Hair follicular keratinocyte (primary cell): ENCODE measurements around the gene GUCY1B1. TPM values are rescaled to one million over a fixed set of nuclear protein-coding genes. Genes with fewer than 3 reads are reported as not detected.

ENCODE experiments used
- total RNA-seq: library from RNA; depleted of rRNA; stranded (reverse); fragments of >200 nt; gene quantifications from 2 replicates; pipeline ENCODE4 v1.2.3, GENCODE V29; 2015

GUCY1B1 gene
- 0.23 and 0.84 TPM in 2 replicates for total RNA-seq

DNA sequence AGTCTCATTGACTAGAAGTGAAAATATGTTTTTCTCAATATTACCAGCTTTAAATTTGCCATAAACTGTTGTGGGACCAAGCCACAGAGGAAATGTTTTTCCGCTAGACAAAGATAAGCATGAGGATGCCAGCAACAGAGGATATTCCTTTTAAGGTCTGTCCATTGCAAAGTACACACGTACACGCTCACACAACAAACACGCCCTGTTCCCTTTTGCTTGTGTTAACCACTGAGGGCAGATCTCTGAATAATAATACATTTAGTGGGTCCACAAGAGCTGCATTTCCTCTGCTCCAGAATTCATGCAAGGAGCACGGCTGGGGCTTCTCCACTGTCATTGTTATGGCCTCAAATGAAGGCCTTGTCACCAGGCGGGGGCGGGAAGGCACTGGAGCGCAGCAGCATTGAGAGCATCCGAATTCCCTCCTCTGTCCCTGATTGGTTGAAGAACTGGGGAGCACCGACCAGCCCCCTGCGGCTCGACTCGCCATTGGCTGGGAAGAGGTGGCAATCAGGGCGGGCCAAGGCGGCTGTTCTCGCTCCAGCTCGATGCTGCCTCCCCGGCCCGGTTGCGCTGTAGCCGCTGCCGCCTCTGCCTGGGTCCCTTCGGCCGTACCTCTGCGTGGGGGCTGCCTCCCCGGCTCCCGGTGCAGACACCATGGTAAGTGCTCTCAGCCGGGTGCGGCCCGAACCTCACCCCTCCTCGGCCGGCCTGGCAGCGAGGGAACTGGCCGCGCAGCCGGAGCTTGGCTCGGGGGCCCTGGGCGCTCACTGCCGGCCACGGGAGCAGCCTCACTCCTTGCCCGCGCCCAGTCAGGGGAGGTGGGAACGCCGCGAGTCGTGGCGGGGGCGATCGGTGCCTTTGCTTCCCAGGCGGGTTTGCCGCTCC, at the start of gene GUCY1B1:
TSS of gene GUCY1B1 (plus strand) at position 541 of the 891 bp plus-strand sequence. CDS start at position 661, 120 bp downstream.

Other genes with a start within 250 kb of the GUCY1B1 start
- gene GUCY1A1, start 92.2 kb upstream of the GUCY1B1 start, total RNA-seq: 0.08 and 0.42 TPM in 2 replicates
- not detected in 2 replicates for gene ASIC5, start 107.3 kb downstream of the GUCY1B1 start, total RNA-seq
- gene TDO2, start 144.7 kb downstream of the GUCY1B1 start, total RNA-seq: not detected in 2 replicates
- 1.7 and 3.7 TPM in 2 replicates for gene CTSO, start 194.8 kb downstream of the GUCY1B1 start, total RNA-seq